CD1c-positive myeloid dendritic cell (primary cell): ENCODE data around the gene DNAJA4.

ENCODE experiments used
- DNase-seq: peaks from one replicate; pipeline ENCODE4 v3.0.0-alpha.2; 2016; ENCODE audit errors: extremely low spot score

DNAJA4 gene

DNA sequence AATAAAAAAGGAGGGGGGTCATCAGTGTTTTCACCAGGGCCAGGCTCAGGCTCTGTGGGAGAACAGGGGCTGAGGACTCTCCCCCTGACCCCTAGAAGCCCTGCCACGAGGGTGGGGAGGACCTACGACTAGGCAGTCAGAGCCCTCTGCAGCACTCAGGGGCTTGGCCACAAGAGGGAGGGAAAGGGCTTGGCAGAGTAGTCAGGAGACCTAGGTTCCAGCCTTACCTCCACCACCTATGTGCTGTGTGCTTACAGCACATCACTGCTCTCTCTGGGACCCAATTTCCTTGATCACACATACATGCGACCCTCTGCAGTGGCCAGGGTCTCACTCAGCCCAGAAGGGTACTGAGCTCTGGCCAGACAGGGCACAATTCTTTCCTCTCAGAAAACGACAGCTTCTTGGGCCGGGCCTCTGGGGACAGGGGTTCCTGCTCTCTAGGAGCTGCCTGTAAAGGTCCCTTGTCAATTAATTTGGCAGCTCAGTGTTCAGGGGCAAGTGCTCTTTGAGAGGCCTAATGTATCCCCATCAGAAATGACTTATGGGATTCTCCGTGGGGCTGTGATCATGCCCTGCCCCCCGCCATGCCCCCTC is 51.4 kb downstream of the DNAJA4 start:
- DNase-seq, result no peak

DNA sequence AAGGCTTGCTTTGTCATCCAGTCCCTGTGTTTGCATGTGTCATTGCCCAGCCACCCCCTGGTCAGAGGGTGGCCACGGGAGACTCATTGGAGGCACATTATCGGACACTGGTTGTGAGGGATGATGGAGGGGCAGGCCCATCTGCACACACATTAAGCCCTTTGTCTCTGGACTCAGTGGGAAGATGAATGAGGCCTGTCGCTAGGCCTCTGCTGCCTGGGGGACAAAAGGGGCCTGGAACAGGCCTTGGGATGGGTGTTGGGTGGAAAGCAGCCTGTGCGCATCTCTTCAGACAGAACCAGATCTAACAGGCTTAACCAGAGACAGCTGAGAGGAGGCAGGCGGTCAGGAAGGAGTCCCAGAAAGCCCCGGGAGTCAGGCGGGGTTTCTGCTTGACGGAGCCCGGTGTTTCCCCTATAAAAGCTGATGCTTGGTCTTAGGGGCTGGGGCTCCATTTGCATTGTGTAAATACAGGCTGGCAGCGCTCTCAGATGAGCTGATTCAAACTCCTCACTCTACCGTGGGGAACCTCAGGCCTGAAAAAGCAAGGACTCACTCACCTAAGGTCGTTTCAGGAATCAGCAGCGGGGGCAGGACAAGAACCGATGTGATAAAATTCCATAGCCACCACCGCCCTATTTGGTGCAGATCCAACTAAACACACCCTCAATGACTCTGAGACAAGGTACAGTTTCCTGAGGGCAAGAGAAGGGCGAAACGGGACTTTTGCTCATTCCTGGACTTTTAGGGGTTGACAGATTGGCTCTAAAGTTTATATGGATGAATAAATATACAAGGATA is 52.1 kb downstream of the DNAJA4 start:
- no peak for DNase-seq

- no peak for DNase-seq
These were observed 52.9 kb downstream of the DNAJA4 start for GRCh38 chr15:78317145-78317836.

DNA sequence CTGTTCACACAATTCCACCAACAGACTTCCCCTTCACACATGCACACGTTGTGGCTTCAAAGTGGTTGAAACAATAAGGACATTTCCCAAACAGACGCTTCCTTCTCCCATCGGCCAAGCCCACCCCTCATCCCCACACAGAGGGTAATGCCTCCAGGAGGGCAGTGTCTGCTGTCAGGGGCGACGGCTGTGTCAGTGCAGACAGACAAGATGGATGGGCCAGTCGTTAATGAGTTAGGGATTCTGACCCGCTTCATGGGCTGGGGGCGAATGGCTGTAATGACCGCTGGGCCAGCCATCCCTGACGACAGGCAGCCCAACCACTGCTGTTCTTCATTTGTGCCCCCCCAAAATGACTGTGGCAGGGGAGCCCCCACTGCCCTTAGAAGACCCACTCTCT is 55.2 kb downstream of the DNAJA4 start:
- no peak for DNase-seq

GRCh38 chr15:78320183-78320582 is 55.8 kb downstream of the DNAJA4 start:
- no peak for DNase-seq

DNA sequence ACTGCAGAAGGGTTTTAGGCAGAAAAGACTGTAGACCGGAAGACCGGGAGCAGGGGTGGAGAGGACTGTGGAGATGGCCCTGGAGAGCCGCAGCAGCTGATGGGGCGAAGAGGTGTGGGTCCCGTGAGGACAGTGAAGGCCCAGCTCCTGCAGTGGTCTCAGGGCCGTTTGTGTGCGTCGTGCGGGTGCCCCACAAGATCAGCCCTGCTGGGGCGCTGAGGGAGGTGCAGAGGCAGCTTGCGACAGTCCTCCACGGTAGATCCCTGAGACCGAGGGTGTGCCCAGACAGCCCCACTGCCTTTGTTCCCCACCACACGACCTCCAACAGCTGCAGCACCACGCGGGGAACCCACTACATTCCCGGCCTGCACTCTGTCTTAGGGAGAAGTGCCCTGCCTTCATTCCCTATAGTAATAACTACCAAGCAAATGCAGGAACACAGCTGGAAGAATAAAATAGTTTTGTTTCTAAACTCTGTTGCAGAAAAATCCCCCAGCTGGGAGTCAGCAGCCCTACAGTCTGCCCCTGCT is 56.7 kb downstream of the DNAJA4 start:
- no peak for DNase-seq

GRCh38 chr15:78321786-78322185 is 57.4 kb downstream of the DNAJA4 start:
- no peak for DNase-seq

GRCh38 chr15:78322243-78322642 is 57.9 kb downstream of the DNAJA4 start:
- no peak for DNase-seq

- DNase-seq, result no peak
These were observed 58.6 kb downstream of the DNAJA4 start for GRCh38 chr15:78322724-78323521.

- DNase-seq, result no peak
These were observed 59.3 kb downstream of the DNAJA4 start for GRCh38 chr15:78323693-78324092.

DNA sequence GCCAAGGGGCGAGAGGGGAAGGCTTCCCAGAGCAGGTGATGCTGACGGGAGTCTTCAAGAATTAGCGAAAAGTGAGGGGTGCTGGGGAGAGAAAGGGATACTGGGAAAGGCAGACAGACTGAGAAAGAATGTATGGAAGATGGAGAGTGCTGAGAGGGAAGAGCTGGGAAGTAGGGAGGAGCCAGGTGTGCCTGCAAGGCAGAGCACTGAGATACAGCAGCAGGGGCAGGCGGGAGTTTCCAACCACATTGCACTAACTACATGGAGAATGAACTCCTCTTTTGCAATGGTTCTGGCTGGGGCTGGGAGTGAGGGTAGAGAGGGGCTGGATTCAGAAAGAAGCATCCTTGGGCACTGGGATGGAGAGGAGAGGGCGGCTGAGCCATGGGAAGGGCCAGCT is 59.8 kb downstream of the DNAJA4 start:
- DNase-seq, result no peak

DNA sequence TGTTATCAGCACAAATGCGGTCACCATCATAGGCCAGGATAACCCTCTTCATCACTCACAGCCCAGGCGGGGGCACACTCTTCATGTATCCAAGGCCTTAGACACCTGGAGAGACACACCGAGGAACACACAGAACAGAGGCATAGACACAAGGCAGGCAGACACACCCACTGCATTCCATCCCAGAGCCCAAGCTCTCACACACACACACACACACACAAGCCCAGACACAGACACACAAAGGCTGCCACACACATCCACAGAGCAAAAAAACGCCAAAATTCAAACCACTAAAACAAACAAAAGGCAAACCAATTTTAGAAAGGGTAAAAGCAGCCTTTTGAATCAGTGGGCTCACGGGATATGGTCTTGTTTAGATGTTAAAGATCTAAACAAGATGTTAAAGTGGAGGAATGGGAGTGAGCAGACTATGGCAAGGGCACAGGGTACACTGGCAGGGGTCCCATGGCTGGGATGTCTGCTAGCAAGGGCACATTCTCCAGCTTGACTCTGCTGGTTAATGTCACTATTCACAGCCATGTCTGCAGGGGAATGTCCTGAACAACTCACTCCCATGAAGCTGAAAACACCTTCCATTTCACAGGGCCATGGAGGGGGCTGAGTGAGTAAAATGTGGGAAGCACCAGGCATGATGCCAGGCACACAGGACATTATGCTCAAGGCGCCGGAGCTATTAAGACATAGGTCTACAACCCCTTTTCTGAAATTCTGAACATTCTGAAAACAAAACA is 60.9 kb downstream of the DNAJA4 start:
- DNase-seq, result no peak

GRCh38 chr15:78327466-78327865 is 63.1 kb downstream of the DNAJA4 start:
- DNase-seq, result no peak

DNA sequence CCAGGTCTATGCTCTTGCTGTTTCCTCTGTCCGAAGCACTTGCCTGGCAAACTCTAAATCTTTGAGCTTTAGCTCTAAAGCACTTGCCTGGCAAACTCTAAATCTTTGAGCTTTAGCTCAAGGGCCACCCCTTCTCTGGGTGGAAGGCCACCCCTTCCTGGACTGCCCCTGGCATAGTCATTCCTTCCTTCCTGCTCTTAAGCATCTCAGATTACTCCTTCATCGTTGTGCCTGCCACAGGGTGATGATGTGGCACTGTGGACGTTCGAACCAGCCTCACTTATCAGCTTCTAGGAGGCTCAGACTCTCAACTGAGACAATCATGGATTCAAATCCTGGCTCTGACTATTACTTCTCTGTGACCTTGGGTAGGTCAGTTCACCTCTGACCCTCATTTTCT is 65.3 kb downstream of the DNAJA4 start:
- no peak for DNase-seq
